Sciatic nerve (tissue), 2 donors: ENCODE data around the gene UCP2. TPM values are rescaled to one million over a fixed set of nuclear protein-coding genes. Genes with fewer than 3 reads are reported as not detected.

Experiments used
- ATAC-seq: fragments of 200-7000 bp; cut with Tn5 transposase; one replicate; pipeline ENCODE4 v1.9.1; 2020; ENCODE audit warnings: mild to moderate bottlenecking, moderate library complexity
- DNase-seq: peaks from one replicate; pipeline ENCODE4 v3.0.0-alpha.2; 2020; ENCODE audit warnings: low spot score
- intact Hi-C: fragments of 100-400 bp; cut with DNase I; formaldehyde crosslinking; loops from one replicate; pipeline ENCODE4 v1.14.2; 2022
- total RNA-seq: library from RNA; stranded (reverse); fragmentation: NEBNext Ultra II Directional; extraction: Animal tissue kit (Norgen Biotek cat#: 25700); gene quantifications from one replicate; pipeline ENCODE4 v1.2.1, GENCODE V29; 2021
- donor health status: DM: no; HTN: no; CAD: no.
- donor health status: DM: no; HTN: no; CAD: no.

UCP2 gene
- total RNA-seq, 1 donor from 2014 or later: 43.1 TPM

DNA sequence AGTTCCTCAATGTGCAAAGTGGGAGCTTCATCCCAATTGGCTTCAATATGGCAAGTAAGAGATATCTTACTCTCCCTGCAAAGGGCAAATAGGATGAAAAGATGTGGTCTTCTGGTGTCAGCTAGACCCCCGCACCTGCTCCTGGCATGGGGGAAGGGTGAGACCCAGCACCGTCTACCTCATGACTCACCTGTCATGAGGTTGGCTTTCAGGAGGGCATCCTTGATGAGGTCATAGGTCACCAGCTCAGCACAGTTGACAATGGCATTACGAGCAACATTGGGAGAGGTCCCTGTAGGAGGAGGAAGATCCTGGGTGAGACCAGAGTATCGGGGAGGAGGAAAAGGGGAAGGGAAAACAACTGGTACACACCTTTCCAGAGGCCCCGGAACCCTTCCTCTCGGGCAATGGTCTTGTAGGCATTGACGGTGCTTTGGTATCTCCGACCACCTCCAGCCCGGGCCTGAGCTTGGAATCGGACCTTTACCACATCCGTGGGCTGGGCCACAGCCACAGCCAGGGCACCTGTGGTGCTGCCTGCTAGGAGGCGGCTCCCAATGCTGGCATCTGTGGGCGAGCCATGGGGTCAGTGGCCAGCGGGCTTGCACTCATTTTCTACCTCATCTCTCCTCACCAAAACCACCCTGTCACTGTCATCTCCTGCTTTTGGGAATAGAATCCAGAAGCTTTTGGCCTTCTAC lies 6.0 kb downstream of the UCP2 start:
- DNase-seq (peak; percentile 46), ATAC-seq (no peak)
- intact Hi-C loops: no loop called here

DNA sequence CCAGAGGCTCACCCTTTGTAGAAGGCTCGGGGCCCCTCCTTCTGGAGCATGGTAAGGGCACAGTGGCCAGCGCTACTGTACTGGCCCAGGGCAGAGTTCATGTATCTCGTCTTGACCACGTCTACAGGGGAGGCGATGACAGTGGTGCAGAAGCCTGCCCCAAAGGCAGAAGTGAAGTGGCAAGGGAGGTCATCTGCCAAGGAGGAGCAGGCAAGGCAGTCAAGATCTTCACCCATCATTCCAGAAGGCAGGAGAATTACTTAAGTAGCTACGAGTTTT lies 7.2 kb downstream of the UCP2 start:
- DNase-seq: peak; percentile 23
- no peak for ATAC-seq
- intact Hi-C loops: no loop called here

DNA sequence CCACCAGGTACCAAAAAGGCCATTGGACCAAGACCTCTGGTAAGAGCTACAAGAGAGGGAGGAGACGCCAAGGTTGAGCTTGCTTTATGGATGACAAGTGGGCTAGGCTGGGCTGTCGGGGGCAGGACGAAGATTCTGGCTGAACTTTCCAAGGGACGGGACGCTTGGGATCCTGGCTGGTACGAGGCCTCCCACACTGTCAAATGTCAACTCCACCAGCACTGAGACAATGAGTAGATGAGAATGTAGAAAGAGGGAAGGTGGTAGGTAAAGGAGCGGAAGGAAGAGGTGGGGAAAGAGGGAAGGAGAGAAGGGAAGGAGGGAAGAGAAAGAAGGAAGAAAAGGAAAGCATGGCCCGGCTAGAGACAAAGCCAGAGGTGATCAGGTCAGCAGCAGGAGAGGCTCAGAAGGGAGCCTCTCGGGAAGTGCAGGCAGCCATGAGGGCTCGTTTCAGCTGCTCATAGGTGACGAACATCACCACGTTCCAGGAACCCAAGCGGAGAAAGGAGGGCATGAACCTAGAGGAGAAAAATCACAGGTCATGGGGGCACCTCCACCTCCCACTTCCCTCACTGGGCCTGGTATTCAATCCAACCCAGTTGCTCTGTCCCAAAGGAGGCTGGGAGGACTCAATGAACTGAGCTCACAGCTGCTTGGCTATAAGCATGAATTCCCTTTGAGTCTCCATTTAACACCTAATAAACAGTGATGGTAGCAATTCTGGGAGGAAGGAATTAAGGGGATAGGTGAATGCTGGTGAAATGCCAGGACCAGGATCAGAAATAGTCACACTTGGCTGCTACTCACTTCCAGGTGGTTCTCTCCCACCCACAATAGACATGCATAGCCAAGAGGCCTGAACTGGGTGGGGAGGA lies 7.8 kb downstream of the UCP2 start:
- peak; percentile 36 for DNase-seq
- intact Hi-C loops: no loop called here

DNA sequence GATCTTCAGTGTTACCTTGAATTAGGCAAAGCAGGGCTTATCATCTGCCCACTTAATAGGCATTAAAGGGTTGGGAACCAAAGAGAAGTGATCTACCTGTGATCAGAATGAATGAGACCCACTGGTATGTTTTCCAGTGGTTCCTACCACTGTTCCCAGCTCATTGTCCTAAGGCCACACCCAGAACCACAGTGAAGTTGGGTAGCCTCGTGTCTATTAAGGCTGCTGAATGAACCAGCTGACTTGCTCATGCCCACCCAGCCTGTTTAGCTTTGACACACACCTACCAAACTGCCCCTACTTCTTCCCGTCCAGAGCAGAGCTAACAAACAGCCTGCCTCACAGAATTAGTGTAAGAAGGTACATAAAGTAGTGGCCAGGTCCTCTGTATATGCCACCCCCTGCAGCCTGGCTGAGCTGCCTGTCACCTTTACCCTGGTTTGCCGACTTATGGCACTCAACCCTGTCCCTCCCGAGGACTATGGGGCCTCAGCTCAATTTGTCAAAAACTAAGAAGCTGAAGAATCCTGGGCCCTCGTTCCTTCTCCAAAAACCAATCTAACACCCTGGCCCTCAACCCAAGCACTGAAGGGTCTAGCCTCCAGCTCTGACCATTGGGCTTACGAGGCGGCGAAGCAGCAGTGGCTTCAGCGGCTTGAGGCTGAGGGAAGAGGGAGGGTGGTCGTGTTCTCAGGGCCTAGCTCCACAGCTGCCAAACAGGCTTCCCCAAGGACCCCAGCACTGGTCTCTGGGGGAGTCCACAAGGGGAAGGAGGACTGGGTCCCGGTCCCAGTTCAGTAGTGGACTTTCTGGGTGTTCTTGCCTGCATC lies 9.8 kb downstream of the UCP2 start:
- ATAC-seq (no peak), DNase-seq (no peak)
- intact Hi-C loops: no loop called here

More for the DNA sequence above, 7.8 kb downstream of the UCP2 start:
- ATAC-seq: no peak

DNA sequence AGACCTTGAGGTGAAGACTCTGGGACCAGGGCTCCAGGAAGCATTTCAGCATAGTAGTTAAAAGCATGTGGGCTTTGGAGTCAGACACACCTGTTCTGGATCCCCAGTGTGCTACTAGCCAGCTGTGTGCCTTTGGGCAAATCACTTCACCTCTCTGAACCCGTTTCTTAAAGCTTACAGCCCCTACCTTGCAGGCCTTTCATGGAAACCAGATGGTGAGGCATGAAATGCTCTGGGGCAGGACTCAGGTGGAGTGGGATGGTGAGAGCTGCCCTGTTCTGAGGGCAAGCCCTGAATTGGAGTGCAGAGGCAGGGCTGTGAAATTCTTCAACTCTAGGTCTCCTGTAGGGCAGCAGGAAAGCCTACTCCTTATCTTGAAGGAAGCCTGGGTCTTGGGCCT lies 10.5 kb downstream of the UCP2 start:
- intact Hi-C loops: no loop called here
- peak; percentile 9 for DNase-seq
- no peak for ATAC-seq

DNA sequence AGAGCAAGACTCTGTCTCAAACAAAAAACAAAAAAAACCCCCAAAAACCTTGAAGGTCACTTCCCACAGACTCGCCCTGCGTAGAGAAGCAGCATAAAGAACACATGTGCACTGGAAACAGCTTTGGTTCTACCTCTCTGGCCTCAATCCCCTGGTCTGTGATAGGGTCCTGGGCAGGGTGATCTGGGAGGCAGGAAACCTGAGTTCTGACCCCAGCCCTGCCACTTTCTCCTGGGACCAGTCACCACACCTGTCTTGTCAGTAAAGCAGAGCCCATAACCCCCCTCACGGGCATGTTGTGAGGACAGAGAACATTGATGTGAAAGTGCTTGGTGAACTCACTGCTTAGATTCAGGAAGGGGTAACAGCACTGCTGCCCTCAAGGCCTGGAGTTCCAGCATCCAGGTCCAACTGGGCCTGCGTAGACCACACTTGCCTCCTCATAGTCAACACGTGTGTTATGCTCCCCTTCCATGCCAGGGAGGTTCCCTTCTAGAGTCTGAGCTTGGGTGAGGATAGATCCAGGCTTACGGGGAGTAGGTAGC lies 11.4 kb downstream of the UCP2 start:
- ATAC-seq: no peak
- DNase-seq: no peak

DNA sequence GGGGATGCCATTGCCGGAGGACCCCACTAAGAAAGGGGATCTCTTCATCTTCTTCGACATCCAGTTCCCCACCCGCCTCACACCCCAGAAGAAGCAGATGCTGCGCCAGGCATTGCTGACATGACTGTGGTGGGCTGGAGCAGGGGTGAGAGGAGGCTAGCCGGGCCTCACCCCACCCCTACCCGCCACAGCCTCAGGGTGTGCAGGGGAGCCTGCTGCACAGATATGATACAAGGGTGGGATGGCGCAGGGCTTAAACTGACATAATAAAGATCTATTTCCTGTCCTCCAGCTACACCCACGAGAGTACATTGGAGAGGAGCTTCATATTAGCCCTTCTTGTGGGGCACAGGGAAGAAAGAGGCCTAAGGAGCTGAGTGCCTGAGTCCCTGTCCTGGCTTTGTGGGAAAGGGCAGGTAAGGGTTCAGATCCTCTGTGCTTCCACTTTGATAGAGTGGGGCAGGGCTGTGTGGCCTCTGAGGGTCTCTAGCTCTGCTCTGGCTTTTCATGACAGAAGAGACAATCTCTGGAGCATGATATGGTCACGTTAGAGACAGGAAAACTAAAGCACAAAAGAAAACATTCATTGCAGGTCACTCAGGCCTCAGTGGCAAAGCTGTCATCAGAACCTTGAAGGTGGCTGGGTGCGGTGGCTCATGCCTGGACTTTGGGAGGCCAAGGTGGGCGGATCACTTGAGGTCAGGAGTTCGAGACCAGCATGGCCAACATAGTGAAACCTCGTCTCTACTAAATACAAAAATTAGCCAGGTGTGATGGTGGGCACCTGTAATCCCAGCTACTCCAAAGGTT lies 12.4 kb downstream of the UCP2 start:
- no peak for DNase-seq
- intact Hi-C loops: loop anchor here (10.0 kb wide), 1 partner anchor 45 kb away; no protein-coding TSS in a partner anchor
- ATAC-seq: no peak

More for the DNA sequence above, 11.4 kb downstream of the UCP2 start:
- intact Hi-C loops: no loop called here

DNA sequence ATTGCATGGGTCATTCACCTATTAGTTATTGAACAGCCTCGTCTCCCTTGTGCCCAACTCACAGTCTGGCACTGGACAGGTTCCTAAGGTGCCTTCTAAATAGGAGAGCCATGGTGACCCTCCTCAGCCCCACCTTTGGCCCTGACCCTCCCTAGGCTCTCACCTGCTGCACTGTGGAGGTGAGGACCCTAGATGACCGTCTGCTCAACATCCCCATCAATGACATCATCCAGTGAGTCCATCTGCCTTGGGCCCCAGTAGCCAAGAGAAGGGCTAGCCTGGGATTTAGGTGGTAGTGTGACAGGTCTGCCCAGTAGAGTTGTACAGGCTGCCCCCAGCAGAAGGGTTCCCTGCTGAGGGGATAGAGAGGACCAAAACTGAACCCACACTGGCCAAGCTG lies 13.6 kb downstream of the UCP2 start:
- DNase-seq (no peak), ATAC-seq (no peak)
- intact Hi-C loops: loop anchor here (10.0 kb wide), 1 partner anchor 46 kb away; no protein-coding TSS in a partner anchor

DNA sequence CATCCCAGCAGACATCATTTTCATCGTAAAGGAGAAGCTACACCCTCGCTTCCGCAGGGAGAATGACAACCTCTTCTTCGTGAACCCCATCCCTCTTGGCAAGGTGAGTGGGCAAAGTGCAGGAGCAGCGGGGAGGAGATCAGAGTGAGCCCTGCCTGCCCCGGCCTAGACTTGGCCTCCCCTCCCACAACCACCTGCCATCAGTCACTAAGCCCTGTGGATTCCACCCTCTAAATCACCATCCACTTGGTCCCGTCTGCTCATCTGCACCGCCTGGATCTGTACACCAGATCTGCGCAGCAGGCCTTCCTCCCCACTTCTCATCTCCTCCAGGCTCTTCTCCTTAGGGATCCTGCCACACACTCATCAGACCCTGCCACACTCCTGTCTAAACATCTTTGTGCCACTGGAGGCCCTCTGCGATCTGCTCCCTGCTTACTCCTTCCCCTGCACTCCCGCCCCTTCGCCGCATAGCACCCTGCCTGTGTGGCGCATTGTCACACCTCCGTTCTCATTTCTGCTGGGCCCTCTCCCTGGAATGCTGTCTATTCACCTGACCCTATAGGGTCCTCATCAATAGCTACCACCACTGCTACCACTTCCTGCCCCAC lies 14.2 kb downstream of the UCP2 start:
- ATAC-seq (no peak), DNase-seq (no peak)
- intact Hi-C loops: loop anchor here (10.0 kb wide), 1 partner anchor 46 kb away; no protein-coding TSS in a partner anchor

DNA sequence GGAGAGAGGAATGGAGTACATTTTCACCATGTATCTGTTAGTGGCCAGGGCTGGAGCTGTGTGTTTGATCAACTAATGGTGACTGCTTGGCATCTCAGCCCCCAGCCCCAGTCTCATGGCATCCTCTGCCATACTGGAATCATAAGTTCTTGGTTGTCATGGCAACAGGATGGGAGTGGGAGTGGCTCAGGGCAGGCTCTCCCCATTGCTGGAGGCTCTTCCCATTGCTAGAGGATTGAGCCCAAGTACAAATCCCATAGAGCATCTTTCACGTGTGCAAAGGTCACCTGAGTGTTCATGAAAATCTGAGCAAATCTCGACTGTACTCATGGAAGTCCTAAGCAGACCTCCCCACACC lies 16.9 kb downstream of the UCP2 start:
- ATAC-seq (no peak), DNase-seq (no peak)
- intact Hi-C loops: loop anchor here (10.0 kb wide), 1 partner anchor 49 kb away; no protein-coding TSS in a partner anchor

DNA sequence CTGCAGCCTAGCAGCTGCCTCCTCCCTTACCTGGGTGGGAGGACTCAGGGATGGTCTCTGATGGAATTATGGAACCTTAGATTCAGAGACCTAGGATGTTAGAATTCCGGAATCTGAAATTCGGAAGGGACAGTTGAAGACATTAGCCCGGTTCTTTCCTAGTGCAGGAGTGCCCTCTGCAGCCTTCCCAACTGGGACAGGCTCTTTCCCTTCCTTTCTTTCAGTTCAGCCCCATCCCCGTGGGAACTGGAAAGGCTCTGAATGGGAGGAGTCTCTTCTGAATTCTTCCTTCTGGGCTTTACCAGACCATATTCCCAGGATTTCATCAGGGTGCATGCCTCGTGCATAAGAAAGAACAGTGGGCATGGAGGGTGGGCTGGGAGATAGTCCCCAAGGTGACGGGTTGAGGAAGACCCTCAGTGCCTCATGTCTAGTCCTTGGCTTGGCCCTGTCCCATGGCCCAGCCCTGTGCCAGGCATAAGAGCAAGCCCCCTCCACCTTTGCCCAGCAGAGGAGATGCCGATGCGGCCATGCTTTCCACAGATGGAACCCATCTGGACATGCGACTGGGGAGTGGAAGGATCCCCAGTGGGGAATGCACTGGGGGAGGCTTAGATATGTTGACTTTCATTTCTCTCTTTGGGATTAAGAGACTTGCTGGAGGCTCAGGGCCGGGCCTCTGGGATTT lies 17.4 kb downstream of the UCP2 start:
- intact Hi-C loops: loop anchor here (10.0 kb wide), 1 partner anchor 50 kb away; no protein-coding TSS in a partner anchor
- ATAC-seq: no peak
- peak; percentile 48 for DNase-seq

DNA sequence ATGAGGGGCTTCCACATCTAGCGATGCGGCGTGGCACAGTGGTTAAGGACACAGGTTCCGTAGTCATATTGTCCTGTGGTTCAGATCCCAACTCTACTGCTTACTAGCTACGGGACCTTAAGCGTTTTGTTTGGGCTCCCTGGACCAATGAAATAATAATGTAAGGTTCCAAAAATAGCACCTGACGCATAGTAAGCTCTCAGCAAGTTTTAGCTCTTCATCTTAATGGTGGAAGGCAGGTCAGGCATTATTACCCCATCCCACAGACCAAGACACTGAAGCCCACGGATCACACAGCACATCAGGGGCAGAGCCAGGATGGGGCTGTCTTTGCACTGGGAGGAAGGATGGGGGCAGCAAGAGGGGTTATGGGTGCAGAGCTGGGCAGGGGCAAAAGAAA lies 18.8 kb downstream of the UCP2 start:
- DNase-seq: peak; percentile 5
- intact Hi-C loops: loop anchor here (10.0 kb wide), 1 partner anchor 51 kb away; no protein-coding TSS in a partner anchor
- peak; percentile 7 for ATAC-seq

DNA sequence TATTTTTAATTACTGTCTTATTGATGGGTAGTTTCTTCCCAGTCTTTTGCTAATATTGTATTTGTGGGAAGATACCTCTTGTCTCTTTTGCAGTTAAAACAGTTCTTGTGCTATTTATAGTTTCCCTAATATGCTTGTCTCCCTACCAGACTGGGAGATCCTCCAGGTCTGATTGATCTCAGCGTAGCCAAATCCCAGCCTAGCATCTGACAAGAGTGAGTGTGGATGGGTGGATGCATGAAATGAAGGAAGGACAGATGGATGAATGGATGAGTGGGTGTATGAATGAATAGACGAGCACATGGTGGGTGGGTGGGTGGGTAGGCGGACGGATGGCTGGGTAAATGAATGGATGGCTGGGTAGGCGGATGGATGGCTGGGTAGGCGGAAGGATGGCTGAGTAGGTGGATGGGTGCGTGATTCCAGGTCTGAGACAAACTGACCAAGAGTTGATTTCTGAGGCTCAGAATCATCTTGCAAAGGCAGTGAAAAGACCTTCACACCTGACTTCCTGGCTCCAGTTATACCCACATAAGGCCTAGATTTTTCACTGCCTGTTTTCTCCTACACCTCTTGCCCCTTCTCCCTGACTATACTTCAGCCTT lies 20.4 kb downstream of the UCP2 start:
- ATAC-seq (no peak), DNase-seq (peak; percentile 12)
- intact Hi-C loops: loop anchor here (10.0 kb wide), 1 partner anchor 53 kb away; no protein-coding TSS in a partner anchor

DNA sequence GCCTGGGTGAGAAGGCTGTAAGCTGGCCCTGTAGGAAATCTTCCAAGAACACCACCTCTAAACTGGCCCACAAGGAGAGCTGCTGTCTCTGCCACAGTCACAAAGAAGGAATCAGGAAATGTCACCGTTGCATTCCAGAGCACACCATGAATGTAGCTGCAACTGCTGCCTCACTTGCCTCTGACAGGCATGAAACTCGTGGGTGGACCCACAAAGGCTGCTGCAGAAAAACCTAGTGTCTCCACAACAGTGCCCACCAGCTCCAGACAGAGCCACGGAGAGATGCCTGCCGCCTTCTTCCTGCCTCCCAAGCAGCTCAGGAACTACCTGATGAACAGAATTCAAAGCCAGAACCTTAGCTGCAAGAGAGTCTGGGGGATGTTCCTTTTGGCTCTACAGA lies 21.3 kb downstream of the UCP2 start:
- DNase-seq (peak; percentile 17), ATAC-seq (no peak)
- intact Hi-C loops: loop anchor here (10.0 kb wide), 1 partner anchor 53 kb away; no protein-coding TSS in a partner anchor

DNA sequence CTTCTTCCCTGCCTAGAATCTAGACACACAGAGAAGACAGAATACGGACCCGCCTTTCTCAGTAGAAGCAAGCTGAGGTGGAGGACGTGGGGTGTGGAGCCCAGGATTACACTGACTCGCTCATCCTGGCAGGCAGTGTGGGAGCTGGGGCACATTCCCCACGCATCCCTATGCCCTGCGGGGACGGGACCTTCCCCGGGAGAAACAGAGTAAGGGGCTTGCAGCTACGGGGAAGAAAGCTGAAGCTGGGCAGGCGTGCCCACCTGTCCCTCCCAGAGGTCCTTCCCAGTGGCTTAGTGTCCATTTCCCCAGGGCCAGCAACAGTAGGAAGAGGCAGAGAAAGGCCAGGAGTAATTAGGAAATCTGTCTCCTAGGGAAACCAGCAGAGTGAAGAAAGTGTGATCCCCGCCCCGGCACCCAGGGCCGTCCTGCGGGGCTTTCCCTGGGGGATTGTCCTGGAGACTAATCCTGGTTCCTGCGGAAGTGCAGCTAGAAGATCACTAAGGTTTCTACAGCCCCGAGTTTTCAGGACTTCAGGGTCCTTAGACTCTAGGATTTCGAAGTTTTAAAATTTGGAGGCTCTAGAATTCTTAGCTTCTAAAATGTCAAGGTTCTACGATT lies 24.0 kb downstream of the UCP2 start:
- intact Hi-C loops: no loop called here
- DNase-seq: peak; percentile 19
- ATAC-seq: no peak

DNA sequence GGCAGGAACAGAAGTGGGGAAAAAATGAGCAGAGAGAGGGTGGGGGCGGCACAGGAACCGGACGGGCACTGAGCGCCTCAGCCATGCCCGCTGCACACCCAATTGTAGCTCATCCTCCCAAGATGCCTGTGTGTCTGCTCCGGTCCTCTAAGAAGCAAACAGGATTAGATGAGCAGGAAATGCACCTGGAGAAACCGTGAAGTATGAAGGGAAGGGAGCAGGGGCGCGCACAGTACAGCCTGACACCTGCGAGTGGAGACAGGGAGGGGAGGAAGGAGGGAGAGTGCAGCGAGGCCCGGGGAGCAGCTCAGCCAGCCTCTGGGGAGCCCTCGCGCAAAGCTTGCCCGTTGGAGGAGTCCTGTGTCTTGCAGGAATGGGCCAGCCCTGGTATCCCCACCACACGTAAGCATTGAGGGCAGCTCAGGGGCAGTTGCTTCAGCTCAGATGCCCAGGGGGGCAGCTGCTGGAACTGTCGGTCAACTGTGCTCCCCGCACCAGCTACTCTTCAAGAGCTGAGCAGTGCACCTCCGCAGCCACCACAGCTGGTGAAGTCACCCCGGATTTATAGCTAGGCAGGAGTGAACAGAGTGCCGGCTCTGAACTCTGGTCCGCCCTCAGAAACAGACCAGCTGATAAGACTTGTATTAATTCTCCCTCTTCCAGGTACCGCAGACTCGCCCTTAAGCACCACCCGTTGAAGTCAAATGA lies 24.8 kb downstream of the UCP2 start:
- ATAC-seq: no peak
- intact Hi-C loops: no loop called here
- peak; percentile 36 for DNase-seq
